IgD-negative memory B cell (primary cell): ENCODE results near the gene SEMA3D. TPM values are rescaled to one million over a fixed set of nuclear protein-coding genes. Genes with fewer than 3 reads are reported as not detected.
A peak's percentile ranks its signal among the peaks of the same experiment; 100 is the strongest.
"Not testable (repeated sequence)": the region's sequence is repeated elsewhere in the genome, so short reads cannot be mapped to it uniquely, and the experiment has no call there.

Experiments used
- H3K27ac Mint-ChIP-seq, 3 donors: one replicate each; pipeline ENCODE4 v1.8.0; 2020 to 2022; ENCODE audit warnings: mild to moderate bottlenecking in 3 of 3, mixed read lengths in 3 of 3, moderate library complexity in 1 of 3
- H3K27me3 Mint-ChIP-seq: one replicate; pipeline ENCODE4 v1.8.0; 2021; ENCODE audit warnings: mixed read lengths
- H3K36me3 Mint-ChIP-seq: one replicate; pipeline ENCODE4 v1.8.0; 2020; ENCODE audit warnings: mild to moderate bottlenecking, mixed read lengths
- H3K4me1 Mint-ChIP-seq, 3 donors: one replicate each; pipeline ENCODE4 v1.8.0; 2020 to 2022; ENCODE audit warnings: mixed read lengths in 3 of 3, mild to moderate bottlenecking in 1 of 3
- H3K4me3 Mint-ChIP-seq, 4 donors: one replicate each; pipeline ENCODE4 v1.8.0; 2020 to 2022; ENCODE audit warnings: mild to moderate bottlenecking in 4 of 4, mixed read lengths in 4 of 4, moderate library complexity in 3 of 4
- H3K9me3 Mint-ChIP-seq, 3 donors: one replicate each; pipeline ENCODE4 v1.8.0; 2020 to 2021; ENCODE audit warnings: mixed read lengths in 3 of 3, mild to moderate bottlenecking in 1 of 3
- polyA plus RNA-seq: library from polyadenylated mRNA; unstranded; fragments of 300-500 nt; fragmentation: Illumina TruSeq; gene quantifications from one replicate; pipeline ENCODE4 v1.2.3, GENCODE V29; 2021

SEMA3D gene
- polyA plus RNA-seq, 1 donor from 2014 or later, result not detected

GRCh38 chr7:84999450-84999849, 187.4 kb downstream of the SEMA3D start:
- no peaks in the 10 kb centered on the region for H3K27me3 Mint-ChIP-seq
- H3K9me3 Mint-ChIP-seq, result no peaks in the 10 kb centered on the region
- no peaks in the 10 kb centered on the region for H3K4me1 Mint-ChIP-seq
- H3K36me3 Mint-ChIP-seq, result no peaks in the 10 kb centered on the region
- no peak overlapping the region for H3K4me3 Mint-ChIP-seq
- no peak overlapping the region for H3K27ac Mint-ChIP-seq

GRCh38 chr7:84998665-84999064, 188.2 kb downstream of the SEMA3D start:
- Mint-ChIP-seq H3K36me3 (no peaks in the 10 kb centered on the region), H3K27ac (no peak overlapping the region), H3K27me3 (no peaks in the 10 kb centered on the region), H3K4me3 (no peak overlapping the region), H3K9me3 (no peaks in the 10 kb centered on the region), H3K4me1 (no peaks in the 10 kb centered on the region)

- H3K27ac Mint-ChIP-seq, result no peak overlapping the region
- H3K4me1 Mint-ChIP-seq, result no peaks in the 10 kb centered on the region
- H3K9me3 Mint-ChIP-seq, result no peaks in the 10 kb centered on the region
- H3K4me3 Mint-ChIP-seq, result peak overlapping the region in 1 of 4 donors; percentile 42
- H3K36me3 Mint-ChIP-seq, result no peaks in the 10 kb centered on the region
- H3K27me3 Mint-ChIP-seq, result no peaks in the 10 kb centered on the region
Observed at GRCh38 chr7:84997626-84998025, 189.2 kb downstream of the SEMA3D start.

DNA sequence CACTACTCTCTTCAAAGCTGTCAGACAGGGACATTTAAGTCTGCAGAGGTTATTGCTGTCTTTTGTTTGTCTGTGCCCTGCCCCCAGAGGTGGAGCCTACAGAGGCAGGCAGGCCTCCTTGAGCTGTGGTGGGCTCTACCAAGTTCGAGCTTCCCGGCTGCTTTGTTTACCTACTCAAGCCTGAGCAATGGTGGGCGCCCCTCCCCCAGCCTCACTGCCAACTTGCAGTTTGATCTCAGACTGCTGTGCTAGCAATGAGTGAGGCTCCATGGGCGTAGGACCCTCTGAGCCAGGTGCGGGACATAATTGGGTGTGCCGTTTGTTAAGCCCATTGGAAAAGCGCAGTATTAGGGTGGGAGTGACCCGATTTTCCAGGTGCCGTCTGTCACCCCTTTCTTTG, 193.9 kb downstream of the SEMA3D start:
- not testable (repeated sequence) for H3K36me3 Mint-ChIP-seq, H3K9me3 Mint-ChIP-seq, H3K4me1 Mint-ChIP-seq, H3K27me3 Mint-ChIP-seq, H3K27ac Mint-ChIP-seq, H3K4me3 Mint-ChIP-seq

GRCh38 chr7:84985073-84985784, 201.6 kb downstream of the SEMA3D start:
- H3K36me3 Mint-ChIP-seq, result no peaks in the 10 kb centered on the region
- no peaks in the 10 kb centered on the region for H3K27me3 Mint-ChIP-seq
- H3K27ac Mint-ChIP-seq, result no peak overlapping the region
- H3K4me3 Mint-ChIP-seq, result no peak overlapping the region
- H3K9me3 Mint-ChIP-seq, result peaks cover 0 to 3% (median 0%) of the 10 kb centered on the region in 3 donors
- no peaks in the 10 kb centered on the region for H3K4me1 Mint-ChIP-seq

DNA sequence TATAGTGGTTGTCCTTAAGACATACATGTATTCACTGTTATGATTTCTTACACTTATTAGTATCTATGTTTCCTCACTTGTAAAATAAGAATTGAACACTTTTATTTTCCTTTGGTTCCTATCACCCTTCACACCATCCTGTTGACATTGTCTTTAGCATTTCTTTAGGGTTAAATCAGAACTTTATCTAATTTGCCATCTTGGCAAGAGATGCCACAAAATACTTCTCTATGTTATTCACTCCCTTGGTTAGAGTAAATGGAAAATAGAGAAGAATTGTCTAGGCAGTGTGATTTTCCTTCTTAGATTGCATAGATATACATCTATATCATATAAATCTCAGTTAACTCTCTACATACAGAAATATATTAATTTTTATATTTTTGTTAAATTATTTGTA, 204.7 kb downstream of the SEMA3D start:
- no peak overlapping the region for H3K4me3 Mint-ChIP-seq
- no peaks in the 10 kb centered on the region for H3K36me3 Mint-ChIP-seq
- H3K27me3 Mint-ChIP-seq, result no peaks in the 10 kb centered on the region
- no peaks in the 10 kb centered on the region for H3K4me1 Mint-ChIP-seq
- H3K9me3 Mint-ChIP-seq, result peaks cover 0 to 3% (median 3%) of the 10 kb centered on the region in 3 donors
- no peak overlapping the region for H3K27ac Mint-ChIP-seq

- H3K27ac Mint-ChIP-seq, result no peak overlapping the region
- no peak overlapping the region for H3K4me3 Mint-ChIP-seq
- H3K9me3 Mint-ChIP-seq, result peaks cover 0 to 3% (median 3%) of the 10 kb centered on the region in 3 donors
- H3K36me3 Mint-ChIP-seq, result no peaks in the 10 kb centered on the region
- no peaks in the 10 kb centered on the region for H3K27me3 Mint-ChIP-seq
- no peaks in the 10 kb centered on the region for H3K4me1 Mint-ChIP-seq
Observed at GRCh38 chr7:84981055-84981976, 205.5 kb downstream of the SEMA3D start.

GRCh38 chr7:84975586-84976185, 211.2 kb downstream of the SEMA3D start:
- no peaks in the 10 kb centered on the region for H3K36me3 Mint-ChIP-seq
- H3K4me3 Mint-ChIP-seq, result no peak overlapping the region
- no peaks in the 10 kb centered on the region for H3K27me3 Mint-ChIP-seq
- H3K9me3 Mint-ChIP-seq, result peaks cover 0 to 3% (median 0%) of the 10 kb centered on the region in 3 donors
- H3K27ac Mint-ChIP-seq, result no peak overlapping the region
- H3K4me1 Mint-ChIP-seq, result no peaks in the 10 kb centered on the region

DNA sequence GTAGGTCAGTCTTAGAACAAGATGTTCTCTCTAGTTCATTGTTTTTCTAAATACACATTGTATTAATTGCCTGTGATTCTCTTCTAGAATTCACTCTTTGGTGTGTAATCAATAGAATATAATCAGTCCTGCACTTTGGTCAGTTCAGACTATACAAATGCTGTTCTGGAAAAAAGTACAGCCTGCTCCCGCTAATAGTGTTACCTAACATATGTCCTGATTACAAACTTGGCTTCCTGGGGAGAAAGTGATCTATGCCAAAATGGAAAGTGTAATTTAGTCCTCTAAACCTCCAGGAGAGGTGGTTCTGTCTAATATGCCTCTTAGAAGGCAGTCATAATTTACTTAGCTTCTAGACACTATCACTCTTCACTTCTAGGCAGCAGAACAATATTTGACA, 215.5 kb downstream of the SEMA3D start:
- Mint-ChIP-seq H3K9me3 (peaks cover 0 to 3% (median 2%) of the 10 kb centered on the region in 3 donors), H3K27me3 (no peaks in the 10 kb centered on the region), H3K27ac (no peak overlapping the region), H3K4me1 (no peaks in the 10 kb centered on the region), H3K4me3 (no peak overlapping the region), H3K36me3 (no peaks in the 10 kb centered on the region)

GRCh38 chr7:84970670-84971069, 216.2 kb downstream of the SEMA3D start:
- Mint-ChIP-seq H3K4me1 (no peaks in the 10 kb centered on the region), H3K9me3 (peaks cover 0 to 3% (median 3%) of the 10 kb centered on the region in 3 donors), H3K27ac (no peak overlapping the region), H3K36me3 (no peaks in the 10 kb centered on the region), H3K4me3 (no peak overlapping the region), H3K27me3 (no peaks in the 10 kb centered on the region)

DNA sequence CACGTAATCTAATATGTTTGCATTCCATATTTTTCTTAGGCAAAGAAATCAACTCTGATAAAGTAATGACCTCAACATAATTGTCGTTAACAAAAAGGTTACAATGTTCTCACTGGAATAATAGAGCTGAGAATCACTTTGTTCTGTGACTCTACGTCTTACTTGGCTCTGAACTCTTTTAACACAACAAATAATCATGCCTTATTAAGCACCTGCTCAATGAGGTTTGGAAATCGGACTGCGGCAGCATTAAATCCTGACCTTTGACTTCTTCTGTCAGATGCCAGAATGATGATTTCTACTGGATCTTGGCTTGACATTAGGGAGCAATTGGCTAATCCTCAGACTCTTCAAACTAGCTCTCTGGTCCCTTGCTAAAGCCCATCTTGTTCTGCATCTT, 233.6 kb downstream of the SEMA3D start:
- Mint-ChIP-seq H3K36me3 (no peaks in the 10 kb centered on the region), H3K4me3 (no peak overlapping the region), H3K27me3 (no peaks in the 10 kb centered on the region), H3K4me1 (no peaks in the 10 kb centered on the region), H3K9me3 (peaks cover 0 to 4% (median 2%) of the 10 kb centered on the region in 3 donors), H3K27ac (peak overlapping the region in 1 of 3 donors; percentile 38)

DNA sequence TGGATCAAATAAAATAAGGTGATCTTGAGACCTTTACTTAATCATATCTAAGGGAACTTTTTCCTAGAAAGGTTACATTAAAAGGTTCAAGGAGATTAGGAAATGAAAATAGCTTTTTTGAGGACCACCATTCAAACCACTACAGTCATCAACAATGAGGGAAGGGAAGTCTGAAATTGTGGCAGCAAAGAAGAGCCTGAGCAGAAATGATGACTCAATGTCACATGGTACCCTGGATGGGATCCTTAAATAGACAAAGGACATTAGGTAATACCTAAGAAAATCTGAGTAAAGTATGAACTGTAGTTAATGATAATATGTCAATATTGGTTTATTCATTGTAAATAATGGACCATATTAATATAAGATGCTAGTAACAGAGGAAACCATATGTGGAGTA, 236.0 kb downstream of the SEMA3D start:
- Mint-ChIP-seq H3K4me1 (no peaks in the 10 kb centered on the region), H3K36me3 (no peaks in the 10 kb centered on the region), H3K27ac (no peak overlapping the region)

GRCh38 chr7:84949501-84949900, 237.4 kb downstream of the SEMA3D start:
- no peak overlapping the region for H3K27ac Mint-ChIP-seq
- no peaks in the 10 kb centered on the region for H3K36me3 Mint-ChIP-seq
- no peak overlapping the region for H3K4me3 Mint-ChIP-seq
- no peaks in the 10 kb centered on the region for H3K4me1 Mint-ChIP-seq
- H3K9me3 Mint-ChIP-seq, result peaks cover 0 to 3% (median 2%) of the 10 kb centered on the region in 3 donors
- no peaks in the 10 kb centered on the region for H3K27me3 Mint-ChIP-seq

More for the DNA sequence above, 236.0 kb downstream of the SEMA3D start:
- no peak overlapping the region for H3K4me3 Mint-ChIP-seq
- peaks cover 0 to 4% (median 2%) of the 10 kb centered on the region in 3 donors for H3K9me3 Mint-ChIP-seq
- no peaks in the 10 kb centered on the region for H3K27me3 Mint-ChIP-seq

DNA sequence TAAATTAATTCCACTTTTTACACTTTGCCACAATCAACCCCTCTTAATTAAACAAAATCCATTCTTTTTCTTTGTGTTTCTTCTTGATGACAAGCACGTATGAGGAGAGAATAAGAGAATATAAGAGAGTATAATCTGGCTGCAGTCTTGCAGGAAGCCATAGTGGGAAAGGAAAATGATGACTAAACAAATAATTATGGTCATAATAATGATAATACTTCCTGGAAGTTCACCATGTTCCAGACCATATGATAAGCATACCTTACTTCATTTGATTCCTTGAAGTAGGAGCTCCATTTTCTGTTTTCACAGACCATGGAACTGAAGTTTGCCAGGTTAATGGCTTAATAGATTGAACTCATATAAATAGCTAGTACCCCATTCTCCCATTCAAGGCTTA, 237.8 kb downstream of the SEMA3D start:
- no peak overlapping the region for H3K4me3 Mint-ChIP-seq
- H3K9me3 Mint-ChIP-seq, result peaks cover 0 to 2% (median 2%) of the 10 kb centered on the region in 3 donors
- no peak overlapping the region for H3K27ac Mint-ChIP-seq
- H3K4me1 Mint-ChIP-seq, result no peaks in the 10 kb centered on the region
- no peaks in the 10 kb centered on the region for H3K36me3 Mint-ChIP-seq
- H3K27me3 Mint-ChIP-seq, result no peaks in the 10 kb centered on the region

- Mint-ChIP-seq H3K36me3 (no peaks in the 10 kb centered on the region), H3K4me3 (no peak overlapping the region), H3K27ac (no peak overlapping the region), H3K9me3 (peaks cover 0 to 2% (median 0%) of the 10 kb centered on the region in 3 donors), H3K27me3 (no peaks in the 10 kb centered on the region), H3K4me1 (no peaks in the 10 kb centered on the region)
Observed at GRCh38 chr7:84948634-84949033, 238.2 kb downstream of the SEMA3D start.
